ENCODE measurements around the gene ZBTB18. TPM values are rescaled to one million over a fixed set of nuclear protein-coding genes. Genes with fewer than 3 reads are reported as not detected.

Gene ZBTB18
- total RNA-seq, 1 donor from 2014 or later: 8.8 TPM

DNA sequence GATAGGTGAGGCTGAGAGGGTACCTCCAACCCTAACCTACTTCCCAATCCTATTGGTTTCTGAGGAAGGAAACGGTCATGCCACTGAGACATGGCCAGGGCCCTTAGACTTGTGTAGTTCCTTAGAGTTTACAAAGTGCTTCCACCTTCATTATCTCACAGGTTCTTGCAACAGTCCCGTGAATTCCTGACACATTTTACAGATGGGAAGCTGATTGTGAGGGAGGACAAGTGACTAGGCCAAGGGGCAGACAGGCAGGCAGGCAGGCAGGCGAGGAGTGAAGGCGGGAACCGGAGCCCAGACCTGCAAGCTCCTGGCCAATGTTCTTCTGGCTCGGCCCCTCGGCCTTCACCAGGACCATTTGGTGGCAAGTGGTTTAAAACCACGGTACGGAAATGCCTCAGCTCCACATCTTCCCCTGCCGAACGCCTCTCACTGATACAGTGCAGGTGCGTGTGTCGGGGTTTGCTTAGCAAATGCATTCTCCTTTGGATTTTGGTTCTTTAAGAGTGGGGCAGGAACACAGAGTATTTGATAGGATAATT, 45.1 kb downstream of the ZBTB18 start:
- H3K4me1 ChIP-seq: no peaks in the 10 kb centered on the region
- intact Hi-C loops (cut with DNase I): no loop called here

GRCh38 chr1:244096691-244097090, 45.6 kb downstream of the ZBTB18 start:
- no peak overlapping the region for H3K4me3 ChIP-seq
- TF ChIP-seq, protein P1, sequence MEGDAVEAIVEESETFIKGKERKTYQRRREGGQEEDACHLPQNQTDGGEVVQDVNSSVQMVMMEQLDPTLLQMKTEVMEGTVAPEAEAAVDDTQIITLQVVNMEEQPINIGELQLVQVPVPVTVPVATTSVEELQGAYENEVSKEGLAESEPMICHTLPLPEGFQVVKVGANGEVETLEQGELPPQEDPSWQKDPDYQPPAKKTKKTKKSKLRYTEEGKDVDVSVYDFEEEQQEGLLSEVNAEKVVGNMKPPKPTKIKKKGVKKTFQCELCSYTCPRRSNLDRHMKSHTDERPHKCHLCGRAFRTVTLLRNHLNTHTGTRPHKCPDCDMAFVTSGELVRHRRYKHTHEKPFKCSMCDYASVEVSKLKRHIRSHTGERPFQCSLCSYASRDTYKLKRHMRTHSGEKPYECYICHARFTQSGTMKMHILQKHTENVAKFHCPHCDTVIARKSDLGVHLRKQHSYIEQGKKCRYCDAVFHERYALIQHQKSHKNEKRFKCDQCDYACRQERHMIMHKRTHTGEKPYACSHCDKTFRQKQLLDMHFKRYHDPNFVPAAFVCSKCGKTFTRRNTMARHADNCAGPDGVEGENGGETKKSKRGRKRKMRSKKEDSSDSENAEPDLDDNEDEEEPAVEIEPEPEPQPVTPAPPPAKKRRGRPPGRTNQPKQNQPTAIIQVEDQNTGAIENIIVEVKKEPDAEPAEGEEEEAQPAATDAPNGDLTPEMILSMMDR (IDR thresholded peaks at IDR 0.05): no peak
- TF ChIP-seq POLR2AphosphoS5 (IDR thresholded peaks at IDR 0.05; ENCODE audit: insufficient read depth in 1 of 2, low read depth in 1 of 2) (no peak), POLR2A (IDR thresholded peaks at IDR 0.05) (no peak)
- DNase-seq (ENCODE audit: extremely low spot score in 2 of 2): peak in 1 of 2 donors; percentile 47
- H3K27me3 ChIP-seq: no peaks in the 10 kb centered on the region
- intact Hi-C loops (cut with DNase I): no loop called here
- no peaks in the 10 kb centered on the region for H3K9me3 ChIP-seq
- no peak overlapping the region for H3K27ac ChIP-seq
- H3K4me1 ChIP-seq: no peaks in the 10 kb centered on the region
- H3K36me3 ChIP-seq: no peaks in the 10 kb centered on the region

More for the DNA sequence above, 45.1 kb downstream of the ZBTB18 start:
- DNase-seq (ENCODE audit: extremely low spot score in 2 of 2): no peak
- TF ChIP-seq POLR2A (IDR thresholded peaks at IDR 0.05) (no peak), POLR2AphosphoS5 (IDR thresholded peaks at IDR 0.05; ENCODE audit: insufficient read depth in 1 of 2, low read depth in 1 of 2) (no peak)
- TF ChIP-seq, protein P1 (IDR thresholded peaks at IDR 0.05): no peak
- H3K27me3 ChIP-seq: no peaks in the 10 kb centered on the region
- no peak overlapping the region for H3K27ac ChIP-seq
- no peak overlapping the region for H3K4me3 ChIP-seq
- H3K36me3 ChIP-seq: no peaks in the 10 kb centered on the region
- no peaks in the 10 kb centered on the region for H3K9me3 ChIP-seq

DNA sequence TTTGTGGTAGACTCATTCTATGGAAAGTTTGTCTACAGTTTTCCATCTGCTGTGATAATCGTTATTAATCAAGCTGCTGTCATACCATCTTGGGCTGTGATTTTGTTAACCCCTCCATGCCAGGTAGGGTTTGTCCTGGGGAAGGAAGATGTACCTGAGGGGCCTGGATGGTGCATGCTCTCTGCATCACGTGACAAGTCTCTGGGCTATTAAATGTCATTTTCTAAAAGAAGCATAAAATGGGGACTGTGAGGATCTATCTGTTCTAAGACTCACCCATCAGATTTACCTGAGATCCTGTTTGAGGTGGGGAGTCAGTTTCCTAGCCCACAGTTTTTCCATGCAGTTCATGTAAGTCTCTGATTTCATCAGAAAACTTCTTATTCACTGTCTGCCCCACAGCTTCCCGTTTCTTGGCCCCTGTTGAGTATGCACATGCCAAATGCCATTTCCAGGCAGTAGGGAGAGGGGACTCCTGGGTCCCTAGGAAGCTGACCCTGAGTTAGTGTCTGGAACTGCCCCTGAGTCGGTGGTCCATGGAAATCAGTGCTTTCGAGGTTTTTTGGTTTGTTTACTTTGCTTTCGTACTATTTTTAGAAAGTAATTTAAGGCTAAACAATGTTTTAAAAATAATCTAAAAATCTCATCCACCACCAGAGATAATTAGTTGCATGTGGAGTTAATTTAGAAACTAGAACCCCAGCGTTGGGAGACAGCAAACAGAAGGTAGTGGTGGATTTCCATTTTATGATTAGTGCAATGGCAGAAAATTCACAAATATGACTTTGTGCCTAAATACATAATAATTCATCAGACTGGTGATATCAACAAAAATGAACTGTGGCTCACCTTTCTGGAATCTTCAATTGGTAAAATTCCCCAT, 46.7 kb downstream of the ZBTB18 start:
- Histone ChIP-seq H3K27me3 (no peaks in the 10 kb centered on the region), H3K36me3 (no peaks in the 10 kb centered on the region), H3K27ac (no peak overlapping the region), H3K4me3 (no peak overlapping the region), H3K4me1 (no peaks in the 10 kb centered on the region), H3K9me3 (no peaks in the 10 kb centered on the region)
- intact Hi-C loops (cut with DNase I): no loop called here
- peak in 1 of 2 donors; percentile 49 for DNase-seq (ENCODE audit: extremely low spot score in 2 of 2)
- TF ChIP-seq POLR2A (IDR thresholded peaks at IDR 0.05) (no peak), POLR2AphosphoS5 (IDR thresholded peaks at IDR 0.05; ENCODE audit: insufficient read depth in 1 of 2, low read depth in 1 of 2) (no peak)
- TF ChIP-seq, protein P1 (IDR thresholded peaks at IDR 0.05): no peak

- TF ChIP-seq, protein P1 (IDR thresholded peaks at IDR 0.05): no peak
- no peak for DNase-seq (ENCODE audit: extremely low spot score in 2 of 2)
- no peaks in the 10 kb centered on the region for H3K36me3 ChIP-seq
- no peaks in the 10 kb centered on the region for H3K4me1 ChIP-seq
- no peaks in the 10 kb centered on the region for H3K27me3 ChIP-seq
- no peak overlapping the region for H3K27ac ChIP-seq
- no peaks in the 10 kb centered on the region for H3K9me3 ChIP-seq
- no peak overlapping the region for H3K4me3 ChIP-seq
- intact Hi-C loops (cut with DNase I): no loop called here
Observed at GRCh38 chr1:244099258-244099930, 48.3 kb downstream of the ZBTB18 start.
